NT2/D1 (cell line): ENCODE measurements around the gene TSSK2.

Source experiments
- SUZ12 ChIP-seq: IDR thresholded peaks from 2 replicates; pipeline ENCODE4 v1.6.1; 2011; ENCODE audit not compliant: insufficient read length, insufficient read depth; ENCODE audit errors: extremely low read depth
- YY1 ChIP-seq: IDR thresholded peaks from 2 replicates; pipeline ENCODE4 v1.6.1; 2011; ENCODE audit not compliant: insufficient read length, insufficient read depth
- ZNF274 ChIP-seq: IDR thresholded peaks from 2 replicates; pipeline ENCODE4 v1.6.1; 2011; ENCODE audit warnings: mild to moderate bottlenecking, low read depth, low read length

DNA sequence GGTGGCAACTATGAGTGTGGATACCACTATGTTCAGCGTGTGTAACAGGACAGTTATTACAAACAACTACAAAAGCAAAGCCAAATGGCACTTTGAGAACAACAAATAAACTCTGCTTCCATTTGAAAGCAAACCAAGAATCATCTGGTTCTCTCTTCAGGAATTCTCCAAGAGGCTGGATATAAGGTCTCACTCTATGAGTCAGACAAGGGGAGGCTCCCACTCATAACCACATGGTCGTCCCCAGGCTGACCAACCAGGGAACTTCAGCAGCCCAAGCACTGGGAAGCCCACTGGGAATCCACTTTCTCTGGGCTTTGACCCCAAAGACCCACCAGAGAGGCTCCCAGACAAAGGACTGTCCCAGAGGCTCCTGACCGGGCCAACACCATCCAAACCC is 44.2 kb upstream of the TSSK2 start:
- TF ChIP-seq YY1 (no peak), ZNF274 (no peak), SUZ12 (no peak)
